Calu3 (cell line): ENCODE data around the gene CASP2. TPM values are rescaled to one million over a fixed set of nuclear protein-coding genes. Genes with fewer than 3 reads are reported as not detected.
"Not testable (repeated sequence)": the region's sequence is repeated elsewhere in the genome, so short reads cannot be mapped to it uniquely, and the experiment has no call there.

Source experiments
- BruUV-seq: library from RNA; stranded (reverse); fragments of 400-500 nt; replicated peaks from 2 replicates; lab custom pipeline; 2021; lab: Mats Ljungman, UMichigan
- CTCF ChIA-PET: fragments of 300-600 bp; sonication (Branson Sonifier 250); formaldehyde crosslinking; loops from one replicate; lab custom pipeline; 2022; ENCODE audit warnings: antibody characterized with exemption; lab: Charles Lee
- DNase-seq: peaks from one replicate; pipeline ENCODE4 v3.0.0; 2022
- H3K27ac Mint-ChIP-seq: one replicate; pipeline ENCODE4 v1.8.0; 2022; ENCODE audit warnings: mixed read lengths; ENCODE audit not compliant: unreplicated experiment
- H3K27me3 Mint-ChIP-seq: one replicate; pipeline ENCODE4 v1.8.0; 2022; ENCODE audit warnings: mixed read lengths; ENCODE audit not compliant: unreplicated experiment
- H3K36me3 Mint-ChIP-seq: one replicate; pipeline ENCODE4 v1.8.0; 2022; ENCODE audit warnings: mild to moderate bottlenecking, moderate library complexity, mixed read lengths; ENCODE audit not compliant: insufficient read depth, unreplicated experiment
- H3K4me1 Mint-ChIP-seq: one replicate; pipeline ENCODE4 v1.8.0; 2022; ENCODE audit warnings: mild to moderate bottlenecking, low read depth, mixed read lengths; ENCODE audit not compliant: unreplicated experiment
- H3K4me3 Mint-ChIP-seq: one replicate; pipeline ENCODE4 v1.8.0; 2022; ENCODE audit warnings: mild to moderate bottlenecking, low read depth, moderate library complexity, mixed read lengths; ENCODE audit not compliant: unreplicated experiment
- H3K9me3 Mint-ChIP-seq: one replicate; pipeline ENCODE4 v1.8.0; 2022; ENCODE audit warnings: low read depth, mixed read lengths; ENCODE audit not compliant: unreplicated experiment
- intact Hi-C: fragments of 100-400 bp; cut with micrococcal nuclease; formaldehyde crosslinking; loops from one replicate; pipeline ENCODE4 v1.10.0; 2022; ENCODE audit not compliant: unreplicated experiment
- total RNA-seq: library from RNA; stranded (reverse); gene quantifications from 2 replicates; pipeline ENCODE4 v1.2.3, GENCODE V29; 2022
- TF ChIP-seq, protein P1 (sequence below): fragments of 200-600 bp; IDR thresholded peaks from one replicate; pipeline ENCODE4 v1.8.0; 2022; ENCODE audit warnings: antibody characterized with exemption; ENCODE audit not compliant: unreplicated experiment

Gene CASP2
- total RNA-seq, 1 experiment from 2014 or later: 51.3 TPM

DNA sequence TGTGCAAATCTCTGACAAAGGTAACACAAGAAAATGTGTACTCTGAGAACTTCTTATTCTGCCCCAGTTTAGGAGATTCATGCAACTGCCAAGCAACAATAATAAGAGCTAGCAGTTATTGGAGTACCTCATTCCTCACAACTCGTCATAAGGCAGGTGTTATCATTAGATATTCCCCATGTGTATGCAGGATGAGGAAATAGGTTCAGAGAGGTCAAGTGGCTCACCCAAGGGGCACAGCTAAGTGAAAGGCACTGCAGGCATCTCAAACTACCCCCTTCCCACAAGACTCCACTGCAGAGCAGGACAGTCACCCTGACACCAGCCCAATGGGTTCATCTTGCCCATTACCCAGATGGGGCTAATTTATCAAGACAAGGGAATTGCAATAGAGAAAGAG, 26.2 kb upstream of the CASP2 start:
- no peak overlapping the region for H3K27ac Mint-ChIP-seq
- peaks cover 30% of the 10 kb centered on the region for H3K4me1 Mint-ChIP-seq
- H3K4me3 Mint-ChIP-seq: no peak overlapping the region
- no peak for DNase-seq
- CTCF ChIA-PET: no interaction called here
- BruUV-seq: no TSS peak
- H3K36me3 Mint-ChIP-seq: peaks cover 40% of the 10 kb centered on the region
- H3K27me3 Mint-ChIP-seq: no peaks in the 10 kb centered on the region
- peaks cover 5% of the 10 kb centered on the region for H3K9me3 Mint-ChIP-seq
- intact Hi-C loops: loop anchor here (2.0 kb wide), 1 partner anchor 13 kb away; no protein-coding TSS in a partner anchor
- TF ChIP-seq, protein P1, sequence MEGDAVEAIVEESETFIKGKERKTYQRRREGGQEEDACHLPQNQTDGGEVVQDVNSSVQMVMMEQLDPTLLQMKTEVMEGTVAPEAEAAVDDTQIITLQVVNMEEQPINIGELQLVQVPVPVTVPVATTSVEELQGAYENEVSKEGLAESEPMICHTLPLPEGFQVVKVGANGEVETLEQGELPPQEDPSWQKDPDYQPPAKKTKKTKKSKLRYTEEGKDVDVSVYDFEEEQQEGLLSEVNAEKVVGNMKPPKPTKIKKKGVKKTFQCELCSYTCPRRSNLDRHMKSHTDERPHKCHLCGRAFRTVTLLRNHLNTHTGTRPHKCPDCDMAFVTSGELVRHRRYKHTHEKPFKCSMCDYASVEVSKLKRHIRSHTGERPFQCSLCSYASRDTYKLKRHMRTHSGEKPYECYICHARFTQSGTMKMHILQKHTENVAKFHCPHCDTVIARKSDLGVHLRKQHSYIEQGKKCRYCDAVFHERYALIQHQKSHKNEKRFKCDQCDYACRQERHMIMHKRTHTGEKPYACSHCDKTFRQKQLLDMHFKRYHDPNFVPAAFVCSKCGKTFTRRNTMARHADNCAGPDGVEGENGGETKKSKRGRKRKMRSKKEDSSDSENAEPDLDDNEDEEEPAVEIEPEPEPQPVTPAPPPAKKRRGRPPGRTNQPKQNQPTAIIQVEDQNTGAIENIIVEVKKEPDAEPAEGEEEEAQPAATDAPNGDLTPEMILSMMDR: no peak

- H3K4me1 Mint-ChIP-seq: peaks cover 30% of the 10 kb centered on the region
- peak within 1 kb of the TSS; percentile 78 for H3K27ac Mint-ChIP-seq
- TSS peak; percentile 40 for BruUV-seq
- peaks cover 46% of the 10 kb centered on the region for H3K36me3 Mint-ChIP-seq
- intact Hi-C loops: loop anchor here (2.0 kb wide), 1 partner anchor 15 kb away; no protein-coding TSS in a partner anchor
- TF ChIP-seq, protein P1: no peak
- CTCF ChIA-PET: interaction anchor here (0.6 to 1.6 kb wide), 4 partner anchors 18 to 48 kb away, joined by 3 to 7 read pairs (median 4); no protein-coding TSS in a partner anchor
- no peaks in the 10 kb centered on the region for H3K27me3 Mint-ChIP-seq
- peak; percentile 81 for DNase-seq
- H3K4me3 Mint-ChIP-seq: peak within 1 kb of the TSS; percentile 97
- peaks cover 5% of the 10 kb centered on the region for H3K9me3 Mint-ChIP-seq
Observed at GRCh38 chr7:143263266-143264195, 24.6 kb upstream of the CASP2 start, which contains the start of gene GSTK1. GSTK1 (plus strand) TSS chr7:143263441; CDS start chr7:143263514, 73 bp downstream.

- BruUV-seq, DNase-seq, H3K27me3 Mint-ChIP-seq, intact Hi-C loops, H3K9me3 Mint-ChIP-seq: not testable (repeated sequence)
- peak overlapping the region; percentile 78 for H3K27ac Mint-ChIP-seq
- H3K4me3 Mint-ChIP-seq: peak overlapping the region; percentile 97
- peaks cover 46% of the 10 kb centered on the region for H3K36me3 Mint-ChIP-seq
- H3K4me1 Mint-ChIP-seq: peaks cover 24% of the 10 kb centered on the region
- CTCF ChIA-PET: interaction anchor here (1.6 kb wide), 1 partner anchor 49 kb away, joined by 3 read pairs; no protein-coding TSS in a partner anchor
Observed at GRCh38 chr7:143264196-143264568, 24.0 kb upstream of the CASP2 start.

GRCh38 chr7:143265017-143265693, 23.0 kb upstream of the CASP2 start:
- TSS peak; percentile 9 for BruUV-seq
- intact Hi-C loops: no loop called here
- Mint-ChIP-seq H3K27me3 (no peaks in the 10 kb centered on the region), H3K9me3 (peaks cover 5% of the 10 kb centered on the region), H3K4me1 (peaks cover 14% of the 10 kb centered on the region), H3K4me3 (peak overlapping the region; percentile 97), H3K36me3 (peaks cover 52% of the 10 kb centered on the region), H3K27ac (no peak overlapping the region)
- DNase-seq: no peak
- TF ChIP-seq, protein P1: no peak
- CTCF ChIA-PET: no interaction called here
